ENCODE results near the gene COL6A2.

Gene COL6A2

GRCh38 chr21:46120301-46121285, 22.7 kb downstream of the COL6A2 start:
- DNase-seq (ENCODE audit: low read depth): peak; percentile 11
- no peak overlapping the region for H3K4me3 ChIP-seq (ENCODE audit: control insufficient read depth, low read depth, low read length)
- TF ChIP-seq CTCF (conservative IDR thresholded peaks at IDR 0.05; ENCODE audit: control insufficient read depth, insufficient read depth, low read depth, low read length): no peak

GRCh38 chr21:46121286-46122221, 23.6 kb downstream of the COL6A2 start:
- H3K4me3 ChIP-seq (ENCODE audit: control insufficient read depth, low read depth, low read length): no peak overlapping the region
- no peak for TF ChIP-seq CTCF (conservative IDR thresholded peaks at IDR 0.05; ENCODE audit: control insufficient read depth, insufficient read depth, low read depth, low read length)
- DNase-seq (ENCODE audit: low read depth): peak; percentile 29

GRCh38 chr21:46122237-46122671, 24.3 kb downstream of the COL6A2 start:
- no peak overlapping the region for H3K4me3 ChIP-seq (ENCODE audit: control insufficient read depth, low read depth, low read length)
- DNase-seq (ENCODE audit: low read depth): peak; percentile 95
- no peak for TF ChIP-seq CTCF (conservative IDR thresholded peaks at IDR 0.05; ENCODE audit: control insufficient read depth, insufficient read depth, low read depth, low read length)

GRCh38 chr21:46122758-46123683, 25.1 kb downstream of the COL6A2 start:
- H3K4me3 ChIP-seq (ENCODE audit: control insufficient read depth, low read depth, low read length): no peak overlapping the region
- DNase-seq (ENCODE audit: low read depth): peak; percentile 34
- TF ChIP-seq CTCF (conservative IDR thresholded peaks at IDR 0.05; ENCODE audit: control insufficient read depth, insufficient read depth, low read depth, low read length): no peak

- DNase-seq (ENCODE audit: low read depth): peak; percentile 8
- no peak for TF ChIP-seq CTCF (conservative IDR thresholded peaks at IDR 0.05; ENCODE audit: control insufficient read depth, insufficient read depth, low read depth, low read length)
- no peak overlapping the region for H3K4me3 ChIP-seq (ENCODE audit: control insufficient read depth, low read depth, low read length)
Observed at GRCh38 chr21:46124083-46124925, 26.4 kb downstream of the COL6A2 start.

Measured in fibroblast of mammary gland (primary cell).